ENCODE results near the gene SAYSD1.

The SAYSD1 gene

DNA sequence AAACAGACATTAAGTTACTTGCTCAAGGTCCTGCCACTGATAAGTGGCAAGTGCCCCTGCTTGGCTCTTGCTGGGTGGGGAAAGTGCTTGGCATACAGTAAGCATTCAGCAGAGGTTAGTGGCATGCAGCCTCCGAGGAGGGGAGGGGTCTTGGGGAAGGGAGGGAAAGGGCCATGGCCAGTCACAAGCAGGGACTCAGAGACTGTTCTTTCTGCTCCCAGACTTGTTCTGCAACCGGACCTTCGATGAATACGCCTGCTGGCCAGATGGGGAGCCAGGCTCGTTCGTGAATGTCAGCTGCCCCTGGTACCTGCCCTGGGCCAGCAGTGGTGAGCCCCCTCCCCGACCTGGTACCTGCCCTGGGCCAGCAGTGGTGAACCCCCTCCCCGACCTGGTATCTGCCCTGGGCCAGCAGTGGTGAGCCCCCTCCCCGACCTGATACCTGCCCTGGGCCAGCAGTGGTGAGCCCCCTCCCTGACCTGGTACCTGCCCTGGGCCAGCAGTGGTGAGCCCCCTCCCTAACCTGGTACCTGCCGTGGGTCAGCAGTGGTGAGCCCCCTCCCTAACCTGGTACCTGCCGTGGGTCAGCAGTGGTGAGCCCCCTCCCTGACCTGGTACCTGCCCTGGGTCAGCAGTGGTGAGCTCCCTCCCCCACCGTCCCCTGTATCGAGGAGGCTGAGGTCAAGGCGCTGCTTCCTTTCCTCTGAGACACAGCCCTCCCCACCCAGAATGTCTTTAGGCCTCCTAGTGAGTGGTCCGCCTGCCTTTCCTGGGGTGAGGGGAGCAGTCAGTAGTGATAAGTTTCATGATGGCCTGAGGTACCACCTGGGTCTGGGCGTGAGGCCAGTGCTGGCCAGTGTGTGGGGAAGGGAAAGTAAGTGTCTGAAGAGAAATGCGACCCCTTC, 57.5 kb downstream of the SAYSD1 start:
- DNase-seq: no peak

DNA sequence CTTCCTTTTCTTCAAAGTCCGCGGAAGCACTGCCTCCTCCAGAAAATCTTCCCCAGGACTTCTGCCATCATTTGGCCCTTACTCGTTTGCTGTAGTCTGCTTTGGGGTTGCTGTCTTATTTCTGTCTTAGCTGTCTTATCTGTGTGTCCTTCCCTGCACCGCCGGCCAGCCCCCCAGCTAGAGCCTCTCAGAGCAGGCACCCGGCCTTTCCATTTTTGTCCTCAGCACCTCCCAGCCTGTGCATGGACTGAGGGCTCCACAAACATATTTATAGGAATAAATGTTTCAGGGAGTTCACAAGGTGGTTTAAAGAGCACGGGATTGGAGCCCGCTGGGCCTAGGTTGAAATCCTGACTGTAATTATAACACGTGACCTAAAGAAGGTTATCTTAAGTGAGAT, 58.3 kb downstream of the SAYSD1 start:
- DNase-seq: no peak

- no peak for DNase-seq
Measured at GRCh38 chr6:39056191-39056590, 58.8 kb downstream of the SAYSD1 start.

GRCh38 chr6:39055661-39056060, 59.3 kb downstream of the SAYSD1 start:
- DNase-seq: no peak

DNA sequence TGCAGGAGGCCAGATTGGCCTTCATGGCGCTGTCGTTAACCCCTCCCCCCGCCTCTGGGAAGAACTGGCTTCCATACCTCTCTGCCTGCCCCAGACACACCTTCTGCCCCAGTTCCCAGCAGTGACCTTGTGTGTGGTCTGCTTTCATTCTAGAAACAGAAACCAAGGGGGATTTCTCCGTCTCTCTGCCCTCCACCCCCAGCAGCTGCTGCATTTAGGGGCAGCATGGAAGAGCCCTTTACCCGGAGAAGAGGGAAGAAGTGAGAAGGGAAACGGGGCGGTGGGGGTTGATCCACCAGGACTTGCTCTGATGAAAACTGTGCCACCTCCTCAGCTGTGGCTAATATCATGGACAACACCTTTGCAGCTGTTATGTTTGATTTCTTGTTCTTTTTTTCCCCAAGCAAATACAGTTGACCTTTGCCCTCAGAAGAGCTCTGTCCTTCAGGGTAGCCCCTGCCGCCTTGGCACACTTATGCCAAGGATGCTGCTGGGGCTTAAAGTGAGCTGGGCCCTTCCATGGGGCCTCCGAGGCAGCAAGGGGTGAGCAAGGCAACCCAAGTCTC, 60.3 kb downstream of the SAYSD1 start:
- DNase-seq: no peak

Data from effector CD4-positive, alpha-beta T cell (primary cell).